GM18909 (cell line): ENCODE measurements around the gene UNC50.

Experiments
- ATAC-seq: cut with Tn5 transposase; IDR thresholded peaks from one replicate; pipeline ENCODE4 v1.9.1; 2021; ENCODE audit warnings: mild to moderate bottlenecking; ENCODE audit not compliant: unreplicated experiment, poor library complexity

UNC50 gene, protein sequence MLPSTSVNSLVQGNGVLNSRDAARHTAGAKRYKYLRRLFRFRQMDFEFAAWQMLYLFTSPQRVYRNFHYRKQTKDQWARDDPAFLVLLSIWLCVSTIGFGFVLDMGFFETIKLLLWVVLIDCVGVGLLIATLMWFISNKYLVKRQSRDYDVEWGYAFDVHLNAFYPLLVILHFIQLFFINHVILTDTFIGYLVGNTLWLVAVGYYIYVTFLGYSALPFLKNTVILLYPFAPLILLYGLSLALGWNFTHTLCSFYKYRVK

DNA sequence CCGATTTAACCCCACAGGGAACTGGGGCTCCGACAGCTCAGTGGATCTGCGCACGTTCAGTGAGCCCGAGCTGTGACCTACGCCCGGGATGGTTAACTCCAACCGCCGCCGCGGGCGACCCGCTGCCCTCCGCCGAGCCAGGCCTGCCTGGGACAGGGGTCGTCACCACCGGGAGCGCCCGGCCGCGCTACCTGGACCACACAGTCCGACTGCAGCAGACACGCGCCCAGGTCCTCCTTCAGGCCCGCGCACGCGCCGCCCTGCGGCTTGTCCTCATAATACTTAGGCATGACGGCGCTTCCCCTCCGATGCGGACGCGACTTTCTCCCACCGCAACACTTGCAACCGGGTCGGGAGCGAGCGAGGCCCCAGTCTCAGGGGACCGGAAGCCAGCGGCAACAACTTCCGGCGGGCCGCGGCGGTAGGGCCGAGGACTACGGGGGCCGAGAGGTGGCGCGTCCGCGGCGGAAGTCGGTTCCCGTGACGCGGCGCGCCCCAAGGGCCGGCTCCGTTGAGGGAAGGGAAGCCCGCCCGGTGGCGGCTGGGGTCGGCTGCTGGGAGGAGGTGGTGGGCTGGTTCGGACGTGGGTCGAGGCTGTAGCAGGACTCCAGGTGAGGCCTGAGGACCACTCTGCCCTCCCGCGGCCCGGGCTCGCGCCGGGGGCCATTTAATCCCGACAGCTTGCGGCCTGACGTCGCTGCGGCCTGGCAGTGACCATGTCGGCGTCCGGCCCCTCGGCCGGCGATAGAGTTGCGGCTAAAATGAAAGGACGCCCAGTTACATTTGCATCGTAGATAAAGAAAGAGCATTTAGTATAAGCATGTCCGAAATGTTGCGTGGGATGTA, at the start of gene UNC50, which contains the start of gene COA5:
TSS of gene UNC50 (plus strand) at position 474 of the 846 bp plus-strand sequence. CDS start 1,171 bp downstream, outside the sequence.
TSS of gene COA5 (minus strand) at position 397 of the 846 bp plus-strand sequence. CDS start at position 290, 107 bp downstream.
- peak; percentile 86 for ATAC-seq

DNA sequence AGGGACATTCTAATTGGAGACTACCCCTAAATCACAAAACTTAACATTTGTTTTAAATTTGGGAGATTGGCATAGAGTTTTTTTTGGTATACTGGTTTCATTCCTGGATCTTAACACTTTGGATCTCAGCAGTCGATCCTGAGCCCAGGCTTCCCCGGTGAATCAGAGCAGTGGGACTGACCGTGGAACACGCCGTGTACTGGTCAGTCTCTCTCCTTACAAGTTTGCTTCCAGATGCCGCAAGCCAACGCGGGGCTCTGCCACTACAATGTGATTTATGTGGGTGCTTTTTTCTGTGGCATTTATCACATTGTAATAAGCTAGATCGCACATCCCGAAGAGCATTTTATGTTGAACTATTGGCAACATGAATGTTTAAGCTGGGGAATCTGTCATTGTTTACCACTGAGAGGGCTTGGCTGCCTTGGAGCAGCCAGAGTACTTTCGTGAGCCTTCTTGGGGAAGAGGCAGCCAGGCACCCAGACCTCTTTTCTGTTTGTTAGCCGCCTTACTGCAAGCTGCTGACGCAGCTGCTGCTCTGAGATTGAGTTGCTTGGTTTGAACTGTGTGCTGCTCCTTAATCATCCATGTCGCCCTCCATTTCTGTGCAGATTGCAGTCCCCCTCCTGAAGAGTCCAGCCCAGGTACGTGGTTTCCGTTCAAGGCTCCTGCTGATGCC, 49.4 kb upstream of the UNC50 start:
- ATAC-seq = no peak

DNA sequence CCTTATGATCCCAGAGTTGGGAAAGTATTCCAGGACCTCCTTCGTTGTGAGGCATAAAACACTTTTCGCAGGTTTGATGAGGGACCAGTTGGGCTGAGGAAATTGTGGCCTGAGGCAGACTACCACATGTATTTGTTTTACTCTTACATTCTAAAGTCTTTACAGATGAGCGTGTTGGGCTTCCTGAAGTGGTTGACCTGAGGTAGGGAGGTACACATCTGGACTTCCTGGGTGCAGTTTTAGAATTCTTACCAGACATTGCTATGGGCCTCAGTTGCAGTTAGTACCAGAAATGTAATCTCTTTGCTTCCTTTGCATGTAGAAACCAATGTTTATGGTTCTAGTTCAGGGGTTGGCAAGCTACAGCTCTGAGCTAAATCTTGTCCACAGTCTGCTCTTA, 48.8 kb upstream of the UNC50 start:
- ATAC-seq = no peak

DNA sequence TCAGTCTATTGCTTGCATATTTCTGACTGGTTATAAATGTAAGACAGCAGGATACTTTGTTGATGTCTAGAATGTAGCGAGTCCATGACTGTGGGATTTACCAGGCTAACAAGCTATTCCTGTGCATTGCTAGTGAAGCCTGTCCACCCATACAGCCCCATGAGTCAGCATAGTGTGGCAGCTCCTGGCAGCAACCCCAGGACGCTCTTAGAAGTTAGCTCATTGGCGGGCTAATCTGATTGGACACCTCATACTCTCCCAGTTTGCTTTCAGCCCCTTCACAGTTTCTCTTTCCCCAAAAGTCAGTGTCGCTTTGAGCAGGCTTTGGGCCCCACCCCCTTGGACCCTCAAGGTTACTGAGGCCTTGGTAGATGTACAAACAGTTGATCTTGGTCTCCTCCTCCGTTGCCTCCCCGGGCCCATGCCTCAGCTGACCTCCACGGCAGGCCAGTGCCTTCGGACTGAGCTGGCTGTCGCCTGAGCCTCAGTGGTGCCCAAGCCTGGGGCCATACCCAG, 48.1 kb upstream of the UNC50 start:
- no peak for ATAC-seq

DNA sequence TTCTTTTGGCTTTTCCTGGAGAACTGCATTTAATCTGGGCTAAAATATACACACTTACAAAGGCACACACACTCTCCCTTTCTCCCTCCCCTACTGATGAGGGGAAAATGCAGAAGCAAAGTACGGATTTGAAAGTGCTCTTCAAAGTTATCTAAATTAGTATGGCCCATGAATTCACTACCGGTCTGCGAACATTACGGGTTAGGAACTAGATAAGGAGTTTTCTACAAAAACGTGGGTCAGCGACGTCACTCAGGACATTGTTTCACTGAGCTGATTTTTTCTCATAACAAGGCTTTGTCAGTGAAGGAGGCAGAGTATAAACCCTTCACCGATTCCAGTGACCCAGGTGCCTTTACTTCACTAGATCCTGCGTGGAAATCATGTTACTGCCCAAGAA, 47.4 kb upstream of the UNC50 start:
- ATAC-seq = no peak

DNA sequence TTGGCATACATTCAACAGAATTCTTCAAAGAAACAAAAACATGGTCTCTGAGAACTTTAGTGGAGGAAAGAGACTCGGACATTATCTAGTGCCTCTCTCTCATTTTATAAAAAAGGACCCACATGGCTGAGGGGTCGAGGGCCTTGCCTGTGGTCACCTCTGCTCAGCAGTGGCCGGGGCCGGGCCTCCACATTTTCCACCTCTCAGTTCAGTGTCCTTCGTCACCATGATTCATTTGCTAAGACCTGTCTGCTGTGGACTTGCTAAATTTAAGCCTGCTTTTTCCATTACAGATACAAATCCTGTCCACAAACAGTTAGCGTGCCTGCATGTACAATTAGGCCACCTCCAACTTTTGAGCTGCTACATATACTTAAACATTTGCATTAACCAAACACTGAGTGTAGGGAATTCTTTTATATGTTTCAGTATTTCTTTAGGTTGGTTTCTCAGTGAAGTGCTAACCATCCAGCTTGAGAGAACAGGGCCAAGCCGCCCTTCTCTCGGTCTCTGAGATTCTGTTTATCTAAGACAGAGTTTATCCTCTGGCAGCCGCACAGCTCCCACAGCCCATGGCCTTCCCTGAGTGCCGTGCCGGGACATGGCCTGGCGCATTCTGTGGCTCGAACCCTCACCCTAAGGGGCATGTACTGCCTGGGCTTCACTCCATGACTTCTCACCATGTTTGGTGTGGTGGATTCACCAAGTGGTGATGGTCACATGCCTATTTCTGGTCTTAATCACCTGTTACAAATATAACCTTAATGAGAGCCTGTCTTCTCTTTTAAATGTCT, 46.3 kb upstream of the UNC50 start:
- ATAC-seq = no peak

DNA sequence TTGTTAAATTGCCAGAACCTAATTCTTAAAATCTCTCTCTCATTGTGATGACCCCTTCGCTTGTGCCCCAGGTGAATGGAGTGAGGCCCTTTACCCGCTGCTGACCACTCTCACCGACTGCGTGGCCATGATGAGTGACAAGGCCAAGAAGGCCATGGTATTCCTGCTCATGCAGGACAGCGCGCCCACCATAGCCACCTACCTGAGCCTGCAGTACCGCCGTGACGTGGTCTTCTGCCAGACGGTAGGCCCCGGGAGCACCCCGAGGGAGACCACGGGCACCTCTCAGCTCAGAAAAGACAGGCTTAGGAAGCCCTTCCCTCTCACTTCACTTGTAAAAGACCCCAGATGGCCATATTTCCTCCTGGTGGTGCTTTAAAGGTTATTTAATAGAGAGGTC, 45.0 kb upstream of the UNC50 start:
- ATAC-seq = no peak

DNA sequence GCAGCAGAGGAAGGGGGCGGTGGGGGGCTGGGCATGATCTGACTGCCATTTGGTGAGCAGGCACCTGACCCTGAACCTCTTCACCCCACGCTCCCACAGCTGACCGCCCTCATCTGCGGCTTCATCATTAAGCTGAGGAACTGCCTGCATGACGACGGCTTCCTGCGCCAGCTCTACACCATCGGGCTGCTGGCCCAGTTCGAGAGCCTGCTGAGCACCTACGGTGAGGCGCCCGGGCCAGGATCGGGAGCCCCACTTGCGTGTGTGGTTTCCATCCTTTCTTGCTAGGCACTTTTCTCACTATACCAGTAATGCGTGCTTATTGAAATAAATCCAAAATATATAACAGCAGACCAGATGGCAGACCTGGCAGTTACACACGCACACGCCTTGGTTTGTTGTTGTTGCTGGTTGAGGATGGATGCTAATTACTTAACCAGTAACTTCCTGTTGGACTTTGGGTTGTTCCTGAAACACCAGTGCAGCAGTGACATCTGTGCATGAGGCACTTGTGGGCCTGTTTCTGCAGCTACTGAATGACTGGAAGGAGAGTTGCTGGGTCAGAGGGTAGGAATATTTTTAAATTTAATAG, 43.8 kb upstream of the UNC50 start:
- ATAC-seq = no peak

DNA sequence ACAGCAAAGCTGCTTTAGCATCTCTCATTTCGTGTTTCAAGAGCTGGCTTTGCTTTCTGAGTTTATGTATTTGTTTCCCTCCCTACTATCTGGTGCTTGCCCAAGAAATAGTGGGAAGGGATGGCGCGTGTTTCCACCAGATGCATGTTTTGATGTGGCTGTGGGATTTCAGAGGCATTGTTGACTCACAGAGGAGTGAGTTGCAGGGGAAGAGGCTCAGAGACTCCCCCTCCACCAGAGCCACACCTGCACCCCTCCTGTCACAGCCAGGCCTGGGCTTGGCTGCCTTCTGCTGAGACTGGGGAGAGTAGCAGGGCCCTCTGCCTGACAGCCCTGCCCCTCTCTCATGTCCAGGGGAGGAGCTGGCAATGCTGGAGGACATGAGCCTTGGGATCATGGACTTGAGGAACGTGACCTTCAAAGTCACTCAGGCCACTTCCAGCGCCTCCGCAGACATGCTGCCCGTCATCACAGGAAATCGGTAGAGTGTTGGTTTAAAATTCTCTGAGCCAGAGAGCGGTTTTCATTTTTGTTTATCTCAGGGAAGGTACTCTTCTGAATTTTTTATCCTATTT, 43.0 kb upstream of the UNC50 start:
- ATAC-seq = no peak

DNA sequence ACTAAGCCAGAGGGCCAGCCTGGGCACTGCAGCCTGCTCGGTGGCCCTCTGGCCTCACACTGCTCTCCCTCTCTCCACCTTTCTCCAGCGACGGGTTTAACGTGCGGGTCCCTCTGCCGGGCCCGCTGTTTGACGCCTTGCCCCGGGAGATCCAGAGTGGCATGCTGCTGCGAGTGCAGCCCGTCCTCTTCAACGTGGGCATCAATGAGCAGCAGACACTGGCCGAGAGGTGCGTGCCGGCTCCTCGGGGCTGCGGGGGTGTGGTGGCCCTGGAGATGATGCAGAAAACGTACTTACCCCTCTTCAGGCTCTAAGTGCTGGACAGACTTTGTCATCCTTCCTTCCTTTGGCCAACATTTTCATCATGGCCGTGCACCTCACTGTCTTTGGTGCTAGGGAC, 42.4 kb upstream of the UNC50 start:
- no peak for ATAC-seq

DNA sequence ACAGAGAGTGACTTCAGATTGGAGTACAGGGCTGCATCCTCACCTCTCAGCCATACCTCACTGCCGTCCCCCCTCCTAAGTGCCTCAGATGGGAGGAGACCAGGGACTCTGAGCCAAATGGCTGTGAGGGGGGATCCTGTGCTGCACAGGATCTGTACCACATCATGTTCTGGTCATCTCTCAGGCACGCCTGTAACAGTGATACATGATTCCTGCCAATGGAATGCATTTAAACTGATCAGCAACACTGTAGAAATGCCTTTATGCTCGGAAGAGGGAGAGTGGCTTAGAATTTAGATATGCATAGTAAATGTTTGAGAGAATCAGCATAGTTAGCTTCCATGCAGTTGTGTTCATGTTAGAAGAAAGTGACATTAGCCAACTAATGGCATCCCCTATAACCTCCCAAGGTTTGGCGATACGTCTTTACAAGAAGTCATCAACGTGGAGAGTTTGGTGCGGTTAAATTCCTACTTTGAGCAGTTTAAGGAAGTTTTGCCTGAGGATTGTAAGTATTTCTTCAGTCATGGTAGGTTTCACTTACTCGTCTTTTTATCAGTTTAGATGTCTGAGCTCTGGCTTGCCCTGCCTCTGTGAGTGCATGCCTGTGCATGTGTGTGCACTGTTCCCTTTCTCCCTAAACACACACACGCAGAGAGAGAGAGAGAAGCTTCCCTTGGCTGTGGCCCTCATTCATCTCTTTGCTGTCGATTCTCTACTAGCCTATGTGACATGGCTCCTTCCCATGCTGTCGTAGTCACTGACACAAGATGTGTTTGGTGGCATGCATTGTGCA, 40.0 kb upstream of the UNC50 start:
- ATAC-seq = no peak

DNA sequence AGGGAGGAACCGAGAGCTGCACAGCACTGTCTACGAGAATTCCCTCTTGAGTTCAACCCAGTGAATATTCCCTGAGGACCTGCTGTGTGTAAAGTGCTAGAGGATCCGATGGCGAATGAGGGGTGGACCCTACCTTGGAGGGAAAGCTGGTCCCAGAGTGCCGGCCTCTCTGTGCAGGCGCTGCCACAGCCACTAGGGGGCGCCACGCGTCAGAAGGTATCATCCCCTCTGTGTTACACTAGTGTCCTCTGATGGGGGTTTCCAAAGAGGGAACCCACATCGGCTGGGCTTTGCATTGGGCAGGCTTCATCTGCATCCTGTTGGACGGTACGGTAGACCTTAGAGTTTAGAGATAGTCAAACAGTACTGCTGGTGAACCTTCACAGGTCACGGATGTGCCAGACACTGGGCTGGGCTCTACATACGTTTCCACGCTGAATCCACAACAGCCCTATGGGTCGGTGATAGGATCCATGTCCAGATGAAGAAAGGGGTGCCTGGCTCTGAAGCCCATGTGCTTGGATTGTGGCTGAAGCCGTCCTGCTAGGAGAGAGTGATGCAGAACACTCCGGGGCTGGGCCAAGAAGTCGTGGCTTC, 39.1 kb upstream of the UNC50 start:
- no peak for ATAC-seq

DNA sequence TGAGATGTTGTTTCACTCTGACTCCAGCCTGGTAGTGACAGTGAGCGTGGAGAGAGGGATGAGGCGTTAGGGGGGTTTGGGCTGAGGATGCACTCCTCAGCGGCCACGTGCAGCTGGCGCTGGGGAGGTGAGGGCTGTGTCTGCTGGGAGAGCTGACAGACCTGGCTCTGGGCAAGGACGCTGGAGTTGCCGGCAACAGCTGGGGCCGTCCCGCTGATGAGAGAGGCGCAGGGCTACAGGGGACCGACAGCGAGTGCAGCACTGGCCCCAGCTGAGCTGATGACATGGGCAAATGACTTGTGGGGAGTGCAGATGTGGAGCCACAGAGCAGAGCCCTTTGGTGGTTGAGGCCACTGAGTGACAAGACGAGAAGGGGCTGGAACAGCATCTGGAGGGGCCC, 38.5 kb upstream of the UNC50 start:
- no peak for ATAC-seq

DNA sequence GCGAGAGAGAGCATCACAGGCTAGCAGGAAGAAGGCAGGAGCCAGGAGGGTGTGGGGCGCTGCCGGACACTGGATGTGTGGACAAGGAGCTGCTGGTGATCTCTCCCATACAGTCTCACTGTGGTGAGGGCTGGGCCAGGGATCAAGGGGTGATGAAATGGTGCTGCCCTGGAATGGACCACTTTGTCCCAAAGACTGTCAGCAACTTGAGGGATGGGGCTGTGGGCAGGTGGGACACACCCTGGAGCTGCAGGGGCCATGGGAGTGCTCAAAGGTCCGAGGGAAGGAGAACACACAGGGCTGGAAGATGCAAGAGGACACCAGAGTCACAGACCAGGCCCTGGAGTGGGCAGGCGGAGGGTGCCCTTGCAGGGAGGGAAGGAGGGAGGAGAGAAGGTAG, 38.0 kb upstream of the UNC50 start:
- no peak for ATAC-seq

DNA sequence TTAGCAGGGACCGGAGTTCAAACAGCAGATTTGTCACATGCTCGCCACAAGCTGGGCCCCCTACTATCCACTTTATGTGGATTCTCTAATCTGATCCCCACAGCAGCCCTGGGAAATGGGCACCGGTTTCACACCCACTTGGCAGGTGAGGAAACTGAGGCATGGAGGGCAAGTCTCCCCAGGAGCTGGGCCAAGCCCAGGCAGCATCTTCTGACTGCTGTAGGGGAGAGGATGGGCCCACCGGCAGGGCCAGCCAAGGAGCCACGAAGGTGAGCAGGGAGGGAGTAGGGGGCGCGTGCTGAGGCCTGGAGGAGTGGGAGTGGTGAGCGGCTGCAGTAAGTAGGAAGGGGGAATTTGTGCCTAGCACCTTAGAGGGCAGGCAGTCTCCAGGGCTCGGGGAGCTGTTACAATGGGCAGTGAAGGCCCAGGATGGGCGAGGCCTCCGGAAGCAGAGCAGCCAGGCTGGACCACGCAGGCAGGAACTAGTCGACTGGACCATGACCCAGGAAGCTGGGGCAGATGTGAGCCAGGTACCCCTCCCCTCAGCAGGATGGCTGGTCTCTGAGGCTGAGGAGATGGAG, 37.2 kb upstream of the UNC50 start:
- ATAC-seq = no peak

DNA sequence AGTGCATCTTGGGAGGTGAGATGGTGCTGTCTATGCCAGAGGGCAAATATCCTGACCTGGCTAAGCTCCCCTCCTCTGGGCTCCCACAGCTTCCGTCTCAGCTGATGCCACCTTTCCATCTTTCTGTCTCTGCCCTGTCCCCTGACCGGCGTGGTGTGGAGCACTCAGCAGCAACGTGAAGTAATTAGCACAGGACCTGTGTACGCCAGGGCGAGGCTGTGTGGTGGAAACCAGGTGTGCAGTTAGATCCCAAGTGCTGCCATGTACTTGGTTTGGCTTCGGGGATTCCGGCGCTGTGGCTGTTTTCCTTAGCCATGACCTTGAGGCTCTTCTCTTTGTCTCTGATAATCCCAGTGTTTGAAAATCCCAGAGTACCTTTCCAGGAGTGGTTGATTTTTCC, 36.6 kb upstream of the UNC50 start:
- no peak for ATAC-seq

DNA sequence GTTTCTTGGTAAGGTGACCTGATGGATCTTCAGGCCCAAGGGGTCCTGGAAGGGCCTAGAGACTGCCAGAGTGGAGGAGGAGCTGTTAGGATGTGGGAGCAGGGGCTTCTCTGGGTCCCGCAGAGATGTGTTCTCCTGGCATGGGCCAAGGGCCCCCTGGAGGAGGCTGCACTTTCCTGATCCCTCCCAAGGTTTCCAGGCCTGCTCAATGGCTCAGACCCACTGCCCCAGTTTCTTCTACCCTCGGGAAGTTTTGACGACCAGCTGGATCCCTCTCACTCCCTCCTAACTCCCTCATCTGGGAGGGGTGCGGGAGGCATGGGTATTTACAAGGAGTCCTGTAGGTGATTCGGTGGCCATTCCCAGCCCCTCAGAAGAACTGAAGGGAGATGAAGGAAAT, 36.2 kb upstream of the UNC50 start:
- no peak for ATAC-seq

DNA sequence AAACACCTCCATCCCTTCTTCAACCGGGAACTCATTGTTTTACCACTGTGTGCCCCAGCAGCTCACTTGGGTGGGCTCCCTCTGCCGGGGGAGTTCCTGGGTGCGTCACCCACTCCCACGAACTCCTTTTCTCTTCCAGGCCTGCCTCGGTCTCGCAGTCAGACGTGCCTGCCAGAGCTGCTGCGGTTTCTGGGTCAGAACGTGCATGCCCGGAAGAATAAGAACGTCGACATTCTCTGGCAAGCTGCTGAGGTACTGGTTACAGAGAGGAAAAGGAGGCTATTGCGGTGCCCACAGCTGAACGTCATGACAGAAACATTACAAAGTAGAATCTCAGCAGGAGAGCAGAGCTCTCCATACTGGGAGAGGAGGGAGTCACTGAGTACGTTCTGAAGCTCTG, 35.7 kb upstream of the UNC50 start:
- ATAC-seq = no peak
